Spleen (tissue), 11 donors: ENCODE measurements around the gene EPN3. TPM values are rescaled to one million over a fixed set of nuclear protein-coding genes. Genes with fewer than 3 reads are reported as not detected.

ENCODE experiments used
- DNase-seq: peaks from one replicate; pipeline ENCODE4 v3.0.0-alpha.2; 2020
- H3K27ac ChIP-seq, 8 donors: fragments of 200-600 bp; sonication (generic) in 7 of 8; 1 replicate in 4 of 8; 2 replicates in 4 of 8; pipeline versions ENCODE4 v1.5.0 to v1.8.0; 2016 to 2021; ENCODE audit warnings: inconsistent platforms in 4 of 8, mild to moderate bottlenecking in 4 of 8, moderate library complexity in 1 of 8
- H3K27me3 ChIP-seq, 7 donors: fragments of 200-600 bp; sonication (generic) in 6 of 7; replicated peaks in 1 of 7; 1 replicate in 4 of 7; 2 replicates in 3 of 7; pipeline versions ENCODE4 v1.5.0 to v1.8.0; 2016 to 2021; ENCODE audit warnings: inconsistent platforms in 3 of 7, mild to moderate bottlenecking in 1 of 7
- H3K36me3 ChIP-seq, 6 donors: fragments of 200-600 bp; sonication (generic) in 5 of 6; 1 replicate in 4 of 6; 2 replicates in 2 of 6; pipeline versions ENCODE4 v1.5.0 to v1.8.0; 2016 to 2021; ENCODE audit warnings: inconsistent platforms in 2 of 6
- H3K4me1 ChIP-seq, 6 donors: fragments of 200-600 bp; sonication (generic) in 5 of 6; 1 replicate in 3 of 6; 2 replicates in 3 of 6; pipeline versions ENCODE4 v1.5.0 to v1.8.0; 2016 to 2021; ENCODE audit warnings: inconsistent platforms in 3 of 6
- H3K4me3 ChIP-seq, 8 donors: fragments of 200-600 bp; sonication (generic) in 7 of 8; 1 replicate in 4 of 8; 2 replicates in 4 of 8; pipeline versions ENCODE4 v1.5.0 to v1.8.0; 2016 to 2021; ENCODE audit warnings: inconsistent platforms in 4 of 8, mild to moderate bottlenecking in 4 of 8, moderate library complexity in 2 of 8
- H3K9me3 ChIP-seq, 8 donors: fragments of 200-600 bp; sonication (generic) in 7 of 8; 1 replicate in 4 of 8; 2 replicates in 4 of 8; pipeline versions ENCODE4 v1.5.0 to v1.8.0; 2016 to 2021; ENCODE audit warnings: inconsistent platforms in 4 of 8
- POLR2A ChIP-seq, 3 donors: fragments of 450-650 bp; IDR thresholded peaks; one replicate each; pipeline ENCODE4 v1.5.1; 2017; ENCODE audit warnings: antibody characterized with exemption in 3 of 3, mild to moderate bottlenecking in 1 of 3
- POLR2AphosphoS5 ChIP-seq, 3 donors: sonication (generic); formaldehyde crosslinking; IDR thresholded peaks; one replicate each; pipeline ENCODE4 v1.5.1; 2017; ENCODE audit warnings: antibody characterized with exemption in 3 of 3
- WGBS, 5 donors: extraction: QIAGEN DNeasy Blood & Tissue Kit in 3 of 5; methylation state at CpG; one replicate each; pipeline versions ENCODE4 v1.1.5 to v1.1.7; 2013 to 2018; 5-methylcytosine and 5-hydroxymethylcytosine counted together
- intact Hi-C: fragments of 100-400 bp; cut with DNase I; formaldehyde crosslinking; loops from one replicate; pipeline ENCODE4 v1.15.0; 2023; ENCODE audit warnings: low total_unique reads
- polyA plus RNA-seq, 3 donors: library from polyadenylated mRNA; stranded (reverse); fragments of 200-250 nt; gene quantifications; one replicate each; pipeline ENCODE4 v1.2.1, GENCODE V29; 2013
- total RNA-seq, 7 donors: library from RNA; depleted of rRNA in 3 of 7; stranded (reverse); fragments of >200 nt in 3 of 7; fragmentation: NEBNext Ultra II Directional in 4 of 7; extraction: Animal tissue kit (Norgen Biotek cat#: 25700) in 4 of 7; gene quantifications; one replicate each; pipeline versions ENCODE4 v1.1.0 to v1.2.1, GENCODE V29; 2016 to 2021
- TF ChIP-seq, protein P1 (sequence below), 11 experiments: fragments of 200-600 bp in 7 of 11; fragments of 450-650 bp in 4 of 11; sonication (generic) in 4 of 11; IDR thresholded peaks in 8 of 11; conservative IDR thresholded peaks in 3 of 11; 1 replicate in 7 of 11; 2 replicates in 4 of 11; pipeline versions ENCODE4 v1.4.0 to v1.8.0; 2016 to 2021; ENCODE audit warnings: antibody characterized with exemption in 11 of 11, inconsistent platforms in 4 of 11, mild to moderate bottlenecking in 1 of 11
- donor health status: healthy with polysubstance abuse.
- donor health status: DM: no; HTN: no; CAD: no; lungs with moderate emphysema.
- donor health status: DM: no; HTN: no; CAD: no.
- donor health status: Bipolar disorder and iron deficiency.
- donor health status: healthy.
- donor health status: DM: no; HTN: no; CAD: no.
- donor health status: DM: yes; HTN: yes; CAD: no.

Gene EPN3
- total and polyA plus RNA-seq, 10 donors, result 0.02 to 0.16 TPM; not detected in 8

DNA sequence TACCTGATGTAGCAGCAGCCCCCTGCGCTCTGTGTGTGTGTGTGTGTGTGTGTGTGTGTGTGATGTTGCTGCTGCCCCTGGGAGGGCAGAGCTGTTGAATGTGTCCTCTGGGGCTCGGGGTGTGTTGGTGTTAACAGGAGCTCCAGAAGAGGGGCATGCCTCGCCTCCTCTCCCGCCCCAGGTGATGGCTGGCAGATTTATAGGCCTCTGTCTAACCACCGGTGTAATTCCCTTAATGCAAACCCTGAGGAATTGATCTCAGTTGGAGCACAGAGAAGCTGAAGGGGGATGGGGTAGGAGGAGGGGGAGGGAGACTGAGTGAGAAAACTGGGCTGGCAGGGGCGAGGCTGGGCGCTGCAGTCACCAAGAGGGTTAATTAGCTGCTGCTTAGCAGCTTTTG is 38.0 kb downstream of the EPN3 start:
- Histone ChIP-seq H3K9me3 (no peaks in the 10 kb centered on the region), H3K4me3 (no peak overlapping the region), H3K27ac (no peak overlapping the region), H3K27me3 (peaks cover 0 to 42% (median 5%) of the 10 kb centered on the region in 7 donors), H3K4me1 (peaks cover 0 to 4% (median 0%) of the 10 kb centered on the region in 6 donors), H3K36me3 (no peaks in the 10 kb centered on the region)
- 82 to 88% (median 82%) methylated on average over 7 of the region's 7 CpGs for WGBS, 5 donors
- intact Hi-C loops, result no loop called here
- TF ChIP-seq POLR2AphosphoS5 (IDR thresholded peaks at IDR 0.05), result no peak
- TF ChIP-seq POLR2A (IDR thresholded peaks at IDR 0.05), result no peak
- TF ChIP-seq, protein P1, sequence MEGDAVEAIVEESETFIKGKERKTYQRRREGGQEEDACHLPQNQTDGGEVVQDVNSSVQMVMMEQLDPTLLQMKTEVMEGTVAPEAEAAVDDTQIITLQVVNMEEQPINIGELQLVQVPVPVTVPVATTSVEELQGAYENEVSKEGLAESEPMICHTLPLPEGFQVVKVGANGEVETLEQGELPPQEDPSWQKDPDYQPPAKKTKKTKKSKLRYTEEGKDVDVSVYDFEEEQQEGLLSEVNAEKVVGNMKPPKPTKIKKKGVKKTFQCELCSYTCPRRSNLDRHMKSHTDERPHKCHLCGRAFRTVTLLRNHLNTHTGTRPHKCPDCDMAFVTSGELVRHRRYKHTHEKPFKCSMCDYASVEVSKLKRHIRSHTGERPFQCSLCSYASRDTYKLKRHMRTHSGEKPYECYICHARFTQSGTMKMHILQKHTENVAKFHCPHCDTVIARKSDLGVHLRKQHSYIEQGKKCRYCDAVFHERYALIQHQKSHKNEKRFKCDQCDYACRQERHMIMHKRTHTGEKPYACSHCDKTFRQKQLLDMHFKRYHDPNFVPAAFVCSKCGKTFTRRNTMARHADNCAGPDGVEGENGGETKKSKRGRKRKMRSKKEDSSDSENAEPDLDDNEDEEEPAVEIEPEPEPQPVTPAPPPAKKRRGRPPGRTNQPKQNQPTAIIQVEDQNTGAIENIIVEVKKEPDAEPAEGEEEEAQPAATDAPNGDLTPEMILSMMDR (IDR thresholded peaks at IDR 0.05 in 8 of 11, conservative IDR thresholded peaks at IDR 0.05 in 3 of 11), result no peak
- DNase-seq, result no peak

- DNase-seq, result no peak
- Histone ChIP-seq H3K36me3 (no peaks in the 10 kb centered on the region), H3K4me3 (no peak overlapping the region), H3K27ac (no peak overlapping the region), H3K27me3 (peaks cover 0 to 35% (median 0%) of the 10 kb centered on the region in 7 donors), H3K9me3 (no peaks in the 10 kb centered on the region), H3K4me1 (no peaks in the 10 kb centered on the region)
- 79 to 91% (median 87%) methylated on average over 9 to 19 of the region's 19 CpGs for WGBS, 5 donors
- TF ChIP-seq POLR2A (IDR thresholded peaks at IDR 0.05) (no peak), POLR2AphosphoS5 (IDR thresholded peaks at IDR 0.05) (no peak)
- TF ChIP-seq, protein P1 (IDR thresholded peaks at IDR 0.05 in 8 of 11, conservative IDR thresholded peaks at IDR 0.05 in 3 of 11), result no peak
- intact Hi-C loops, result no loop called here
These were observed 39.1 kb downstream of the EPN3 start for GRCh38 chr17:50571681-50572080.

DNA sequence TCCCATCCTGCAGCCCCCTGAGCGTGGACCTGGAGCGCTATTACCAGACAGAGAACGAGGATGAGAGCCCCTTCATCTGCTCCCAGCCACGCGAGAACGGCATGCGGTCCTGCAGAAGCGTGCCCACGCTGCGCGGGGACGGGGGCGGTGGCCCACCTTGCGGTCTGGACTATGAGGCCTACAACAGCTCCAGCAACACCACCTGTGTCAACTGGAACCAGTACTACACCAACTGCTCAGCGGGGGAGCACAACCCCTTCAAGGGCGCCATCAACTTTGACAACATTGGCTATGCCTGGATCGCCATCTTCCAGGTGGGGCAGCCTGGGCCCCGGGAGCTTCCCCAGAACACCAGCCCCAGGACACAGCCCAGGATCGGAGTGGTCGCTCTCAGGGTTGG is 40.0 kb downstream of the EPN3 start:
- Histone ChIP-seq H3K4me1 (no peaks in the 10 kb centered on the region), H3K36me3 (no peaks in the 10 kb centered on the region), H3K9me3 (no peaks in the 10 kb centered on the region), H3K27ac (no peak overlapping the region), H3K27me3 (peaks cover 0 to 26% (median 0%) of the 10 kb centered on the region in 7 donors), H3K4me3 (no peak overlapping the region)
- no peak for DNase-seq
- TF ChIP-seq POLR2AphosphoS5 (IDR thresholded peaks at IDR 0.05) (no peak), POLR2A (IDR thresholded peaks at IDR 0.05) (no peak)
- TF ChIP-seq, protein P1 (IDR thresholded peaks at IDR 0.05 in 8 of 11, conservative IDR thresholded peaks at IDR 0.05 in 3 of 11), result no peak
- WGBS, 5 donors, result 93 to 95% (median 95%) methylated on average over 16 to 20 of the region's 20 CpGs
- intact Hi-C loops, result no loop called here

GRCh38 chr17:50573866-50574611 is 41.5 kb downstream of the EPN3 start:
- DNase-seq, result no peak
- Histone ChIP-seq H3K27me3 (peaks cover 0 to 33% (median 0%) of the 10 kb centered on the region in 7 donors), H3K27ac (no peak overlapping the region), H3K9me3 (no peaks in the 10 kb centered on the region), H3K36me3 (no peaks in the 10 kb centered on the region), H3K4me3 (no peak overlapping the region), H3K4me1 (no peaks in the 10 kb centered on the region)
- intact Hi-C loops, result no loop called here
- WGBS, 5 donors, result 85 to 93% (median 86%) methylated on average over 12 of the region's 12 CpGs
- TF ChIP-seq, protein P1 (IDR thresholded peaks at IDR 0.05 in 8 of 11, conservative IDR thresholded peaks at IDR 0.05 in 3 of 11), result no peak
- TF ChIP-seq POLR2A (IDR thresholded peaks at IDR 0.05) (no peak), POLR2AphosphoS5 (IDR thresholded peaks at IDR 0.05) (no peak)
